GM12878 (cell line): ENCODE measurements around the gene PDE11A. TPM values are rescaled to one million over a fixed set of nuclear protein-coding genes. Genes with fewer than 3 reads are reported as not detected.

ENCODE experiments used
- ATAC-seq: fragments of 200-7000 bp; cut with Tn5 transposase; 3 replicates; pipeline ENCODE4 v1.9.1; 2020; ENCODE audit warnings: mild to moderate bottlenecking, moderate library complexity
- BruUV-seq: library from RNA; stranded (reverse); fragments of 400-500 nt; replicated peaks from 2 replicates; lab custom pipeline; 2021; lab: Mats Ljungman, UMichigan
- CTCF ChIA-PET: fragments of 300-600 bp; sonication (Branson Sonifier 250); formaldehyde crosslinking; extraction: SDS; loops from one replicate; lab custom pipeline; 2021; ENCODE audit warnings: inconsistent platforms; lab: Yijun Ruan, JAX
- POLR2A ChIA-PET: fragments of 350-600 bp; formaldehyde crosslinking; extraction: SDS; loops from one replicate; lab custom pipeline; 2021; ENCODE audit warnings: inconsistent platforms; lab: Charles Lee
- RAD21 ChIA-PET: fragments of 300-600 bp; sonication (Branson Sonifier 250); formaldehyde crosslinking; loops from one replicate; lab custom pipeline; 2023; ENCODE audit warnings: antibody characterized with exemption; ENCODE audit not compliant: unreplicated experiment; lab: Charles Lee
- SMC1A ChIA-PET: fragments of 300-600 bp; sonication (Branson Sonifier 250); formaldehyde crosslinking; loops from one replicate; lab custom pipeline; 2023; ENCODE audit not compliant: unreplicated experiment, uncharacterized antibody; lab: Charles Lee
- DNase-seq: peaks from one replicate; pipeline ENCODE4 v3.0.0-alpha.2; 2011; ENCODE audit warnings: low read depth, low spot score
- FAIRE-seq: peaks from 3 replicates; lab custom pipeline; 2011; peaks lifted over from hg19 to GRCh38; lab: Jason Lieb, UNC
- H2AFZ ChIP-seq: 2 replicates; pipeline ENCODE4 v1.6.0; 2011; ENCODE audit warnings: low read depth, low read length, control low read depth; ENCODE audit not compliant: control insufficient read depth
- H3K27ac ChIP-seq: 2 replicates; pipeline ENCODE4 v1.5.1; 2011; ENCODE audit warnings: control low read depth; ENCODE audit not compliant: control insufficient read depth, insufficient read depth
- H3K27me3 ChIP-seq, 2 experiments: replicated peaks in 1 of 2; 2 replicates each; pipeline versions ENCODE4 v1.6.0 to v1.6.1; 2011; ENCODE audit warnings: low read length in 1 of 2; ENCODE audit not compliant: control insufficient read depth in 2 of 2, insufficient read depth in 2 of 2
- H3K36me3 ChIP-seq, 2 experiments: 2 replicates each; pipeline ENCODE4 v1.5.1; 2011; ENCODE audit warnings: low read length in 1 of 2; ENCODE audit not compliant: control insufficient read depth in 2 of 2, insufficient read depth in 2 of 2
- H3K4me1 ChIP-seq: 2 replicates; pipeline ENCODE4 v1.6.1; 2011; ENCODE audit warnings: mild to moderate bottlenecking, low read length, moderate library complexity, mixed read lengths; ENCODE audit not compliant: control insufficient read depth, insufficient read depth
- H3K4me2 ChIP-seq: 2 replicates; pipeline ENCODE4 v1.6.0; 2011; ENCODE audit warnings: control low read depth; ENCODE audit not compliant: control insufficient read depth, insufficient read depth
- H3K4me3 ChIP-seq: fragments of 200-600 bp; sonication (generic); 2 replicates; pipeline ENCODE4 v1.5.1; 2016
- H3K79me2 ChIP-seq: 2 replicates; pipeline ENCODE4 v1.6.0; 2011; ENCODE audit warnings: low read length; ENCODE audit not compliant: control insufficient read depth, insufficient read depth
- H3K9ac ChIP-seq: 2 replicates; pipeline ENCODE4 v1.8.0; 2011; ENCODE audit warnings: low read length, control low read depth, mixed read lengths; ENCODE audit not compliant: control insufficient read depth, insufficient read depth
- H3K9me3 ChIP-seq: replicated peaks from 3 replicates; pipeline ENCODE4 v1.5.1; 2011; ENCODE audit warnings: mild to moderate bottlenecking, low read length; ENCODE audit not compliant: control insufficient read depth, insufficient read depth
- H4K20me1 ChIP-seq: 2 replicates; pipeline ENCODE4 v1.6.0; 2011; ENCODE audit not compliant: control insufficient read depth, insufficient read depth
- FOXK2 ChIP-seq: fragments of 450-650 bp; IDR thresholded peaks from 2 replicates; pipeline ENCODE4 v1.6.1; 2017; ENCODE audit warnings: mild to moderate bottlenecking, moderate library complexity
- FOXM1 ChIP-seq: IDR thresholded peaks from 2 replicates; pipeline ENCODE4 v1.6.1; 2012; ENCODE audit warnings: low read depth, mild to moderate bottlenecking, inconsistent platforms, low read length, moderate library complexity
- HDGF ChIP-seq: fragments of 450-650 bp; IDR thresholded peaks from 2 replicates; pipeline ENCODE4 v1.6.1; 2016; ENCODE audit warnings: antibody characterized with exemption
- IRF4 ChIP-seq: IDR thresholded peaks from 2 replicates; pipeline ENCODE4 v1.6.1; 2011; ENCODE audit warnings: low read depth, low read length
- JUND ChIP-seq: IDR thresholded peaks from 2 replicates; pipeline ENCODE4 v1.6.1; 2012; ENCODE audit warnings: low read depth, mild to moderate bottlenecking, low read length, improper control_type of control experiment, moderate library complexity
- PAX5 ChIP-seq: IDR thresholded peaks from 2 replicates; pipeline ENCODE4 v1.6.1; 2011; ENCODE audit warnings: low read depth, low read length, borderline replicate concordance
- RB1 ChIP-seq: fragments of 450-650 bp; formaldehyde crosslinking; IDR thresholded peaks from 2 replicates; pipeline ENCODE4 v1.6.1; 2017; ENCODE audit warnings: mild to moderate bottlenecking, borderline replicate concordance
- RBBP5 ChIP-seq: fragments of 200-600 bp; sonication (generic); conservative IDR thresholded peaks from 2 replicates; pipeline ENCODE4 v1.6.1; 2016
- SIN3A ChIP-seq: IDR thresholded peaks from 2 replicates; pipeline ENCODE4 v1.6.1; 2012; ENCODE audit warnings: low read depth, low read length, improper control_type of control experiment
- STAT3 ChIP-seq: IDR thresholded peaks from 2 replicates; pipeline ENCODE4 v1.6.1; 2011; ENCODE audit warnings: low read depth, low read length, improper control_type of control experiment
- YBX1 ChIP-seq: fragments of 450-650 bp; IDR thresholded peaks from 2 replicates; pipeline ENCODE4 v1.6.1; 2016; ENCODE audit warnings: antibody characterized with exemption
- ZNF622 ChIP-seq: fragments of 450-650 bp; IDR thresholded peaks from 2 replicates; pipeline ENCODE4 v1.6.1; 2017; ENCODE audit warnings: mild to moderate bottlenecking, inconsistent platforms
- WGBS: methylation state at CpG from one replicate; pipeline ENCODE4 v1.1.6; 2016; ENCODE audit warnings: low lambda C conversion rate; ENCODE audit not compliant: insufficient replicate concordance, insufficient coverage; ENCODE audit errors: missing lambda C conversion rate; 5-methylcytosine and 5-hydroxymethylcytosine counted together
- in situ Hi-C: fragments of 300-500 bp; cut with MboI; formaldehyde crosslinking; loops from 9 replicates; pipeline ENCODE4 v1.14.3; 2018; ENCODE audit warnings: mixed read lengths
- intact Hi-C: fragments of 100-400 bp; cut with micrococcal nuclease; formaldehyde crosslinking; loops from one replicate; pipeline ENCODE4 v1.14.2; 2022; ENCODE audit not compliant: unreplicated experiment
- polyA plus RNA-seq, 11 experiments: library from polyadenylated mRNA; depleted of rRNA in 4 of 11; unstranded in 6 of 11; stranded (reverse) in 5 of 11; fragments of >200 nt; fragmentation: Nextera tagmentation in 4 of 11; fragmentation: Illumina TruSeq in 1 of 11; extraction: Ambion mirVana in 4 of 11; extraction: Trizol in 1 of 11; gene quantifications; 1 replicate in 1 of 11; 2 replicates in 10 of 11; pipeline versions ENCODE4 v1.2.1 to v1.2.3, GENCODE V29; 2011 to 2016; ENCODE audit warnings: inconsistent platforms in 2 of 11, missing spikeins in 2 of 11, low read depth in 1 of 11
- total RNA-seq, 4 experiments: library from RNA; depleted of rRNA in 3 of 4; stranded (reverse); fragments of >200 nt in 3 of 4; fragmentation: Illumina TruSeq in 1 of 4; extraction: Trizol in 1 of 4; gene quantifications; 2 replicates each; pipeline versions ENCODE4 v1.2.1 to v1.2.3, GENCODE V29; 2013 to 2021
- TF ChIP-seq, protein P1 (sequence below): fragments of 450-650 bp; IDR thresholded peaks from 2 replicates; pipeline ENCODE4 v1.6.1; 2017; ENCODE audit warnings: mild to moderate bottlenecking
- TF ChIP-seq, protein P2 (sequence below): IDR thresholded peaks from 2 replicates; pipeline ENCODE4 v1.6.1; 2011; ENCODE audit warnings: low read depth, low read length, improper control_type of control experiment, borderline replicate concordance
- TF ChIP-seq, protein P3 (sequence below): fragments of 450-650 bp; formaldehyde crosslinking; IDR thresholded peaks from 2 replicates; pipeline ENCODE4 v1.4.0; 2022; ENCODE audit warnings: mild to moderate bottlenecking, moderate library complexity
- TF ChIP-seq, protein P4 (sequence below): IDR thresholded peaks from 2 replicates; pipeline ENCODE4 v1.6.1; 2011; ENCODE audit warnings: borderline replicate concordance, low read depth, mild to moderate bottlenecking, moderate library complexity, low read length; ENCODE audit not compliant: insufficient read depth, poor library complexity, severe bottlenecking
- TF ChIP-seq, protein P5 (sequence below): IDR thresholded peaks from 2 replicates; pipeline ENCODE4 v1.6.1; 2011; ENCODE audit warnings: borderline replicate concordance, low read depth, mild to moderate bottlenecking, moderate library complexity, mixed read lengths, low read length; ENCODE audit not compliant: insufficient read depth; ENCODE audit errors: extremely low read length

The PDE11A gene
- total and polyA plus RNA-seq, 10 of the 15 experiments (the other 5 are each of a cell fraction or from before 2014, with no cell fraction given) = 0.01 to 0.17 (median 0.06) TPM; not detected in 5

DNA sequence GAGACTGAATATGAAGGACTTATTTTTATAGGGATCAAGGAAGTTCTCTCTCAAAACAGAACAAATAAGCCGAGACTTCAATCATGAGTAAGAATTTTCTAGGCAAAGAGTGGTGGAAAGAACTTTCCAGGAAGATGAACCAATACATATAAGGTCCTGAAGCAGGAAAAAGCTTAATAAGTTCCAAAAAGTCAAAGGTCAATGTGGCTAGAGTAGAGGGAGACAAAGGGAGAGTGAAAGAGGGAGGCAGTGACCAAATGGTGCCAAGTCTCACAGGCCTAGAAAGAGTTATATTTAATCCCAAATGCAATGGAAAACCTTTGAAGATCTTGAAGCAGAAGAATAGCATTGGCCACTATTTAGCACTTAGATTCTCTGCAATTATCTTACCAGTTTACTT lies 56.0 kb downstream of the PDE11A start (continued):
- TF ChIP-seq, protein P1, sequence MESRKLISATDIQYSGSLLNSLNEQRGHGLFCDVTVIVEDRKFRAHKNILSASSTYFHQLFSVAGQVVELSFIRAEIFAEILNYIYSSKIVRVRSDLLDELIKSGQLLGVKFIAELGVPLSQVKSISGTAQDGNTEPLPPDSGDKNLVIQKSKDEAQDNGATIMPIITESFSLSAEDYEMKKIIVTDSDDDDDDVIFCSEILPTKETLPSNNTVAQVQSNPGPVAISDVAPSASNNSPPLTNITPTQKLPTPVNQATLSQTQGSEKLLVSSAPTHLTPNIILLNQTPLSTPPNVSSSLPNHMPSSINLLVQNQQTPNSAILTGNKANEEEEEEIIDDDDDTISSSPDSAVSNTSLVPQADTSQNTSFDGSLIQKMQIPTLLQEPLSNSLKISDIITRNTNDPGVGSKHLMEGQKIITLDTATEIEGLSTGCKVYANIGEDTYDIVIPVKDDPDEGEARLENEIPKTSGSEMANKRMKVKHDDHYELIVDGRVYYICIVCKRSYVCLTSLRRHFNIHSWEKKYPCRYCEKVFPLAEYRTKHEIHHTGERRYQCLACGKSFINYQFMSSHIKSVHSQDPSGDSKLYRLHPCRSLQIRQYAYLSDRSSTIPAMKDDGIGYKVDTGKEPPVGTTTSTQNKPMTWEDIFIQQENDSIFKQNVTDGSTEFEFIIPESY = no peak
- TF ChIP-seq, protein P2, sequence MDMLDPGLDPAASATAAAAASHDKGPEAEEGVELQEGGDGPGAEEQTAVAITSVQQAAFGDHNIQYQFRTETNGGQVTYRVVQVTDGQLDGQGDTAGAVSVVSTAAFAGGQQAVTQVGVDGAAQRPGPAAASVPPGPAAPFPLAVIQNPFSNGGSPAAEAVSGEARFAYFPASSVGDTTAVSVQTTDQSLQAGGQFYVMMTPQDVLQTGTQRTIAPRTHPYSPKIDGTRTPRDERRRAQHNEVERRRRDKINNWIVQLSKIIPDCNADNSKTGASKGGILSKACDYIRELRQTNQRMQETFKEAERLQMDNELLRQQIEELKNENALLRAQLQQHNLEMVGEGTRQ = no peak
- TF ChIP-seq PAX5 = no peak
- no peak for TF ChIP-seq JUND
- no peak for TF ChIP-seq FOXM1
- TF ChIP-seq SIN3A = no peak

DNA sequence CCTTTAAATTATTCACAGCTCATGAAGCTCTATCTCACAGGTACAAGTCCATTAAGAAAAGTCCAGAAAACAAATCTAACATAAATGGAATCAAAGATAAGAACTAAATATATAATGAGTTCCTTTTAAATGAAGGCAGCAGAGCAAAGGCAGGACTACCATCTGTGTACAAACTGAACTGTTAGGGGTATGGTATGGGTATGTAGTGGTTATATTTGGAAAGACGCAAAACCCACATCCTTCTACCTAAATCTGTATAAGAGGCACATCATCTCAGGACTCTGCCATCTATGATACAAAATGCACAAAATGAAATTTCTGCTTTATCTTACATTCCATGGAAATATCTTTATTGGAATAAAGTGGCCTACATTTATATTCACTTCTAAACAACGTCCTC lies 59.9 kb downstream of the PDE11A start:
- Histone ChIP-seq H3K9me3 (no peaks in the 10 kb centered on the region), H3K9ac (no peak overlapping the region), H4K20me1 (no peaks in the 10 kb centered on the region), H3K79me2 (no peaks in the 10 kb centered on the region), H2AFZ (no peak overlapping the region), H3K27ac (no peak overlapping the region), H3K4me2 (no peak overlapping the region), H3K36me3 (no peaks in the 10 kb centered on the region), H3K4me1 (no peaks in the 10 kb centered on the region), H3K27me3 (no peaks in the 10 kb centered on the region), H3K4me3 (no peak overlapping the region)
- SMC1A ChIA-PET = no interaction called here
- FAIRE-seq = no peak
- 45% methylated on average over 2 of the region's 2 CpGs for WGBS
- BruUV-seq = no TSS peak
- in situ Hi-C loops (no loop called here), intact Hi-C loops (no loop called here)
- DNase-seq = no peak
- POLR2A ChIA-PET = no interaction called here
- RAD21 ChIA-PET = no interaction called here
- ATAC-seq = no peak
- TF ChIP-seq HDGF = no peak
- no peak for TF ChIP-seq STAT3
- TF ChIP-seq, protein P3, sequence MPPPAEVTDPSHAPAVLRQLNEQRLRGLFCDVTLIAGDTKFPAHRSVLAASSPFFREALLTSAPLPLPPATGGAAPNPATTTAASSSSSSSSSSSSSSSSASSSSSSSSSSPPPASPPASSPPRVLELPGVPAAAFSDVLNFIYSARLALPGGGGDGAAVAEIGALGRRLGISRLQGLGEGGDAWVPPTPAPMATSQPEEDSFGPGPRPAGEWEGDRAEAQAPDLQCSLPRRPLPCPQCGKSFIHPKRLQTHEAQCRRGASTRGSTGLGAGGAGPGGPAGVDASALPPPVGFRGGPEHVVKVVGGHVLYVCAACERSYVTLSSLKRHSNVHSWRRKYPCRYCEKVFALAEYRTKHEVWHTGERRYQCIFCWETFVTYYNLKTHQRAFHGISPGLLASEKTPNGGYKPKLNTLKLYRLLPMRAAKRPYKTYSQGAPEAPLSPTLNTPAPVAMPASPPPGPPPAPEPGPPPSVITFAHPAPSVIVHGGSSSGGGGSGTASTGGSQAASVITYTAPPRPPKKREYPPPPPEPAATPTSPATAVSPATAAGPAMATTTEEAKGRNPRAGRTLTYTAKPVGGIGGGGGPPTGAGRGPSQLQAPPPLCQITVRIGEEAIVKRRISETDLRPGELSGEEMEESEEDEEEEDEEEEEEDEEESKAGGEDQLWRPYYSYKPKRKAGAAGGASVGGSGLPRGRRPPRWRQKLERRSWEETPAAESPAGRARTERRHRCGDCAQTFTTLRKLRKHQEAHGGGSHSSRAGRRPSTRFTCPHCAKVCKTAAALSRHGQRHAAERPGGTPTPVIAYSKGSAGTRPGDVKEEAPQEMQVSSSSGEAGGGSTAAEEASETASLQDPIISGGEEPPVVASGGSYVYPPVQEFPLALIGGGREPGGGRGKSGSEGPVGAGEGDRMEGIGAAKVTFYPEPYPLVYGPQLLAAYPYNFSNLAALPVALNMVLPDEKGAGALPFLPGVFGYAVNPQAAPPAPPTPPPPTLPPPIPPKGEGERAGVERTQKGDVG (CRISPR knock-in tag) = no peak
- no peak for TF ChIP-seq RB1
- TF ChIP-seq FOXK2 = no peak
- TF ChIP-seq IRF4 = no peak
- TF ChIP-seq, protein P4, sequence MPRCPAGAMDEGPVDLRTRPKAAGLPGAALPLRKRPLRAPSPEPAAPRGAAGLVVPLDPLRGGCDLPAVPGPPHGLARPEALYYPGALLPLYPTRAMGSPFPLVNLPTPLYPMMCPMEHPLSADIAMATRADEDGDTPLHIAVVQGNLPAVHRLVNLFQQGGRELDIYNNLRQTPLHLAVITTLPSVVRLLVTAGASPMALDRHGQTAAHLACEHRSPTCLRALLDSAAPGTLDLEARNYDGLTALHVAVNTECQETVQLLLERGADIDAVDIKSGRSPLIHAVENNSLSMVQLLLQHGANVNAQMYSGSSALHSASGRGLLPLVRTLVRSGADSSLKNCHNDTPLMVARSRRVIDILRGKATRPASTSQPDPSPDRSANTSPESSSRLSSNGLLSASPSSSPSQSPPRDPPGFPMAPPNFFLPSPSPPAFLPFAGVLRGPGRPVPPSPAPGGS = no peak
- no peak for TF ChIP-seq RBBP5
- TF ChIP-seq YBX1 = no peak
- TF ChIP-seq, protein P5, sequence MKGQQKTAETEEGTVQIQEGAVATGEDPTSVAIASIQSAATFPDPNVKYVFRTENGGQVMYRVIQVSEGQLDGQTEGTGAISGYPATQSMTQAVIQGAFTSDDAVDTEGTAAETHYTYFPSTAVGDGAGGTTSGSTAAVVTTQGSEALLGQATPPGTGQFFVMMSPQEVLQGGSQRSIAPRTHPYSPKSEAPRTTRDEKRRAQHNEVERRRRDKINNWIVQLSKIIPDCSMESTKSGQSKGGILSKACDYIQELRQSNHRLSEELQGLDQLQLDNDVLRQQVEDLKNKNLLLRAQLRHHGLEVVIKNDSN = no peak
- no peak for TF ChIP-seq ZNF622
- CTCF ChIA-PET = no interaction called here
